Measurements from ENCODE around the gene TEKT3.

The TEKT3 gene

DNA sequence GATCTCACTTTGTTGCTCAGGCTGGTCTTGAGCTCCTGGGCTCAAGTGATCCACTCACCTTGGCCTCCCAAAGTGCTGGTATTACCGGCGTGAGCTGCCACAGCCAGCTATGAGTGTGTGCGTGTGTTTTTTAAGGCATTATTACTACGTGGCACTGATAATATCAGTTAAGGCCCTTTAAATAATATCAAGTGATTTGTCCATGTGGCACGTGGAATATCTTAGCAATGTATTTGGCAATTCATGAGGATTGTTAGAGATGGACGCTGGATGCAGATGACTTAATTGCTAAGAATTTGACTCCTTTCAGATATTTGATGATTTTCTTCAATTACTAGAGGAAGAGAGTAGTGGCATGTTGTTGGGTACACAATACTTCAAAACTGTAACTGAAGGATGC lies 50.8 kb downstream of the TEKT3 start:
- DNase-seq = no peak

DNA sequence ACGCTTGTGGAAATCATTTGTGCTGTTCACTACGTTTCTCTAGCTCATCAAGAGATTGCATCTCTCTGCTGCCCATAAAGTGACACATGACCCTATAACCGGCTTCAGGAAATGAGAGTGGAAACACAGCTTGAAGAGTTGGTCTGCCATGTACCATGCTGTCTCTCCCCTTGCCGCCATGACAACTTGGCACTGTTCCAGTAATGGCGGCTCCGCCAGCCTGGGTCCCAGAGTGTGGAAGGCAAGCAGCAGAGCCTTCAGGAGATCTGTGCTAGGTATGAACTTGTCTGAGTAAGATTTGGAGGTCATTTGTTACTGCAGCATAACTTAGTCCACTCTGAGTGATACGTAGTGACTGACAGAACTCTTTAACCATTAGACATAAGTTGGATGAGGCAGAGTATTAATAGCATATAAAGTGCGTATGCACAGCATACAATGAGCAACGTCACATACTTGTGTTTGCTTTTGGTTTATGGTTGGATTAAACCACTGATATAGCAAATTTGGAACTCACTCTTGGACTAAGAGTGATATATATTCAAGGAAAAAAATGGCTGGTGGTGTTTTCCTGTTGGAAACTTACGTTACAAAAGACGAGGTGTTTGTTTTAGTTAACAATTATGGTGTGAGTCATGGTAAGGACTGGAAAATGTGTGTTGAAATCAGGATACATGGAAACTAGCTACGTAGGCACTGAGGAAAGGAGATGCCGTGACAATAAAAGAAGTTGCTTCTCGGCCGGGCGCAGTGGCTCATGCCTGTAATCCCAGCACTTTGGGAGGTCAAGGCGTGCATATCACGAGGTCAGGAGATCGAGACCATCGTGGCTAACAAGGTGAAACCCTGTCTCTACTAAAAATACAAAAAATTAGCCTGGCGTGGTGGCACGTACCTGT lies 51.9 kb downstream of the TEKT3 start:
- no peak for DNase-seq

DNA sequence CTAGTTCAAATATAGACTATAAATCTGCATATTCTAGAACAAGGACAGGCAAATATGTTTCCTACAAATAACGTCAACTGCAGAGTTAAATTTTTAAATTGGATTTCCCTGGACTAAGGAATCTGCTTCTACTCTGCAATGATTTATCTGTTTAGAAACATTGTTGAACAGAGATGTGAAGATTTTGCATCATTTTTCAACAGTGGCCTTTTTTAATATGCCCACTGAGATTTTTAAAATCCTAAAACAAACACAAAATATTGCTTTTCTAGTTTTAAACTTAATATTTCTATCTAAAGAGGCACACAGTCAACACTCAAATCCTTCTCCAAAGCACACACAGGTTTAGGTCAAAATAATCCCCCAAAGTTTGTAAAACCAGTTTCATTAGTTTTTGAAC lies 52.5 kb downstream of the TEKT3 start:
- DNase-seq = no peak

DNA sequence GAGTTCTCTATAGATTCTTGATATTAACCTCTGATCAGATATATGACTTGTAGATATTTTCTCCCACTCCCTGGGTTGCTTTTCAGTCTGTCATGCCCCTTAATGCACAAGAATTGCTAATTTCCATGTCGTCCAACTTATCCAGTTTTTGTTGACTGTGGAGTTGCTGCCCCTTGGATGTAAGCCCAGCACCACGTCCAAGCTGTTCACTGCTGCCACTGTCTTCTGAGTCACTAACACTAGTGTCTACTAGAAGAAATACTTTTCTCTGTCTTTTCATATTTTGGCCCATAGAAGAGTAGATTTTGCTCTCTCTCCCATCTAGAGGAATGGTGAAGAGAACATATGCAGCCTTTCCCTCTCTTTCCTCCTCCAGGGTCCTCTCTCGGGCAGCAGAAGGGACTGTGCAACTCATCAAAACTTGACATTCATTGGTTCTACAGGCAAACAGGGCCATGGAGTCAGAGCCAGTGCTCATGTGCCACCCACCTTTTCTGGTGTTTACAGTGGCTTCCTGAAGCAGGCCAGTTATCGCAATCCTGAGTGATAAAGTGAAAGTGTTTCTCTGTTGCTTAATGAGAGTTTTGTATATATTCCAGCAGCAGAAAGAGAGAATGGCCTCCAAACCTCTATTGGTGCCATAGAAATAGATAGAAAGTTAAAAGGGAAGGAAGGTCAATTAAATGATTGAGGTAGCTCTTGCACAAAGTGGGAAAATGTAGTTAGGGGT lies 53.7 kb downstream of the TEKT3 start:
- DNase-seq = no peak

DNA sequence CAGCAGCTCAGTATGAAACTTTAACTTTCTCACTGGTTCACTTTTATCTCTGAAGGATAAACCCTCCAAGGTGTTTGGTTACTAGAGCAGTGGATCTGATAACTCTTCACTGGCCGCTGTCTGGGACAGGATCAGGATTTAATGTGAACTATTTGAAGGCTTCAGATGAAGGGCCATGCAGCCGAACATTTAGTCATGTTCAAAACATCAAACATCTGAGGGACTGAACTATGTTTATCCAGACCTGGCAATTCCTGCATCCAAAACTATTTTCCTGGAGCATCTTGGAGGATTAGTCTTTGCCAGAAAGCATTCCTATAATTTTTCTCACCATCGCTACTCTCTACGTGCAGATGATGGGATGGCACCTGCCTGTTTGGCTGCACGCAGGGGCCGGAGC lies 55.9 kb downstream of the TEKT3 start:
- DNase-seq = no peak

DNA sequence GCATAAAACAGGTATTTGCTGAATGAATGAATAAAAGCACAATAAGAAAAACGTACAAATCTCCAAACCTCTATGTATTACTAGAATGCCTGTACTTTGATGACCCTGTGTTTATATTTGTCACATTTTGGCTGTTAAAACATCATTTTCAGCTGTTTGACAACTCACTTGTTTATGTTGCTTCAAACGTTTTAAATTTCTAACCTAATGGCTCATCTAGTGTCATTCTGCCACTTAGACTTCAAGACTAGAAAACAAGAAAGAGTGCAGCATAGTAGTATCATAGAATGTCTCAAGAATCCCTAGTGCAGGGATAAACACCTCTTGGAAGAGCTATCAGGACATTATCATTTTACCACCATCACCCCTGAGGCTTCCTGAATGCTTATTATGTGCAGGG lies 56.9 kb downstream of the TEKT3 start:
- no peak for DNase-seq

DNA sequence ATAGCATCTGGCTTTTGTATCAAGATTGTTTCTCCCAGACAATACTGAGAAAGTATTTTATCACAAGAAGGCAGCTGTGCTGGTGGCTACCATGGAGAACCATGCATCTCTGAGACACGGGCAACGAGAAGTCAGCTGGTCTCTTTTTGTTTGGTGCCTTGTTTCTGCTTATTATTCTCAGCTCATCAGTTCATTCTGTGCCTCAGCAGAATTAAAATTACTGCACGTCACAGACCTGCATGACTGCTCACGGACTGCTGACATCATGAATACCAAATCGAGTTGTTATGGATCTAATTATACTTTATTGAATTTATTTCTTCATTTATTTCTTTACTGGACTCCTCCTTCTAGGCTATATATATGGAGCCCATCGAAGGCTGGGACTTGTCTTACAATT lies 57.3 kb downstream of the TEKT3 start:
- no peak for DNase-seq

DNA sequence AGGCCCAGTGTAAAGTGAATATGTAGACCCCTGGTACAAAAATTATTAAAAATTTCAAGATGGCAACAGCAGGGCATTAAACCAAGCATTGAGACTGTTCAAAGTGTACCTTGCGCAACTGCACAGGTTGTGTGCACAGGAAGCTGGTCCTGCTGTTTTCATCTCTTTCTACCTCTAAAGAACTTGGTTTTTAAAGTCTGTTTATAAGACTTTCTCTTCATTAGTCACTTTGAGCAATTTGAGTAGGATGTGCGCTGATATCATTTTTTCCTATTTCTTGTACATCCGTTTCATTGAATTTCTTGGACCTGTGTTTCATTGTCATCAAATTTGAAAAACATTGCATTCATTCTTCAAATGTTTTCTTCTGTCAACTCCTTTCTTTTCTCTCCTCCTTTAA lies 59.5 kb downstream of the TEKT3 start:
- DNase-seq = no peak

DNA sequence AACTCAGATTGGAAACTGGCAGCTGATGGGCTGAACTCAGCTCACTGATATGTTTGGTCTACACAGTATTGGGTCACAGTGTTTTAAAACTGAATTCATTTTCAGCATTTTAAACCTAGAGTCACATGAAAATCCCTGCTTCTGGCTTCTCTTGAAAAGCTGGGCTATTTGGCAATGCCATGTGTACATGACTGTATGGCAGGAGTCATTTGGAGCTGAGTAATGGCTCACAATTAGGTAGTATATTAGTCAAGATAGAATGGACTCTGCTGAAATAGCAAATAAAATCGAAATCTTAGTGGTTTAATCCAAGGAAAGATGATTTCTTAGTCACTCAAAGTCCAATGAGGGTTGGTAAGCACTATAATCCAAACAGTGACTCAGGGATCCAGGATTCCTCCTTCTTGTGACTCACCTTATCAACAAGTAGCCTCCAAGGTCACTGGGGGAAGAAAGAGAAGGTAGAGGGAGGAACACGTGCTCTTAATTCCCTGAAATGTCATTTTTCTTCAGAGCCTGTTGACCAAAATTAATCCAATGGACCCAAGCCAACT lies 62.4 kb downstream of the TEKT3 start:
- DNase-seq = no peak

DNA sequence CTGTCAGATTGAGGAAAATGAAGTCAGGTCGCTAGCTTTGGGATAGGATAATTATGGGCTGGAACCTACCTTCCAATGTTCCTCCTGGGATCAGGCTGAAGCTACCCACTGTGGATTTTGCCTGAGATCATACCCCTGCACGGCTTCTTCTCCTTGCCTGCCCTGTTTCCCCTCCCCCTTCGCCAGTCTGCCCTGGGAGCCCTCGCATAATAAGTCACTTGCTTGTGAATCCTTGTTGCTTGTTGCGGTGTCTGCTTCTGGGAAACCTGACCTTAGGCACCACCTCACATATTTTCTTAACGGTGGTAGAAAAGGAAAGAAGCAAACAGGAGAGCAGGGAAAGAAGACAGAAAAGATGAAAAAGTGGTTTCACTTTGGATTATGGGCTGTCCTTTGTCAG lies 63.0 kb downstream of the TEKT3 start:
- no peak for DNase-seq

DNA sequence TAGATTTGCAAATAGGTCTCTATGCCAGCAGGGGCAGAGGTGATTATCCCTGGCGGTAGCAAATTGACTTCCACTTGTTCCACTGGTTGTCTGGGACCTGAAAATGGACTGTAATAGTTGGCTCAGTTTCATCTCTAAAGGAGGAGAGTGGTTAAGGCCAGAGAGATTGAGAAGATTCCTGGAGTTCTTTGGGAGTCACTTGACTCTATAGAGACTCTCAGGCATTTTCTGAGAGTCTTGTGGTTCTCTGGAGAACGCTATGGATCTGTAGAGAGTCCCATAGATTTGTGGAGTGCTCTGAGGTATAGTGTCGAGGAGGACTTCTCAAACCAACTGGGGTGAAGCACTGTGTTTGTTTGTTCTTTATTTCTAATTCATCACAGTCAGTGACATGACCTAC lies 67.4 kb downstream of the TEKT3 start:
- DNase-seq = no peak

DNA sequence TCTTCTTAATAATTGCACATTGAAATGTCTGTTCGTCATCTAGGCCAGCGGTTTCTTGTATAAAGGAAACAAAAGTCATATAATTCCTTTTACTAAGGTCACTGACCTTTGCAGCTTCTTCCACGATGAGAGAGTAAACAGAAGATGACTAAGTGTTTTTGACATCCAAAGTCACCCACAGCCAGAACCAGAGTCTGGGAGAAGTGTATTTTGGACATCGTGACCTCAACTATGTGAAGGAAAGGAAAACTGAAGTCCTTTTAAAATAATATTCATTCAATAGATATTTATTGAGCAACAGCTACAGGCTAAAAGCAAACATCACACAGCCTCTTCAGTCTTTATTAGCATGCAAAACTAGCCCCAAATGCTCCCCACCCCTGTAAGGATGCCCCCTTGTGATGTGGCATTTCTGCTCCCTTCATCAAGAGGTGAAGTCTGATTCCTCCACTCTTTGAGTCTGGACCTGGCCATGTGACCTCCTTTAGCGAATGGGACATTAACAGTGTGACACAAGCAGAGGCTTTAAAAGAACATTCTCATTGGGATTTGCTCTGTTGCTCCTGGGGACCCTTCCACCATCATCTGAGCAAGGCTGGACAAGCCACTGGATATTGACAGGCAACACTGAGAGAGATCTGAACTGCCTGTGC lies 68.1 kb downstream of the TEKT3 start:
- no peak for DNase-seq

DNA sequence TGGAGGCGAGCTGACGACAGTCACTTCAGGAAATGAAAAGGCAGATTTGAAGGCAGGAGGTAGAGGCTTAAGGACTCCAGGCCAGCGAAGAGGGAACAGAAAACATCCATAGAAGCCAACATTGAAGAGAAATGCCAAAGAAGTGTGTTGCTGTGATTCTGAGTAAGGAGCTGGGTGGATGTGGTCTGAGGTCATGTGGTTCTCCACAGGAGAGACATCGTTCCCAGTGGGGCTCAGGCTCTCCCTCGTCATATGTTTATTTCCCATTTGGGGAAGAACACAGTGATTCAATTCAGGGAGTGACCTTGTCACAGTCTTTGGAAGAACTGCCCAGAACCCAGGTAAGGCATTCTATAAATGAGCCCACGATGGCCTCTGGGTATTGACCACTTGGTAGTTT lies 69.7 kb downstream of the TEKT3 start:
- no peak for DNase-seq

DNA sequence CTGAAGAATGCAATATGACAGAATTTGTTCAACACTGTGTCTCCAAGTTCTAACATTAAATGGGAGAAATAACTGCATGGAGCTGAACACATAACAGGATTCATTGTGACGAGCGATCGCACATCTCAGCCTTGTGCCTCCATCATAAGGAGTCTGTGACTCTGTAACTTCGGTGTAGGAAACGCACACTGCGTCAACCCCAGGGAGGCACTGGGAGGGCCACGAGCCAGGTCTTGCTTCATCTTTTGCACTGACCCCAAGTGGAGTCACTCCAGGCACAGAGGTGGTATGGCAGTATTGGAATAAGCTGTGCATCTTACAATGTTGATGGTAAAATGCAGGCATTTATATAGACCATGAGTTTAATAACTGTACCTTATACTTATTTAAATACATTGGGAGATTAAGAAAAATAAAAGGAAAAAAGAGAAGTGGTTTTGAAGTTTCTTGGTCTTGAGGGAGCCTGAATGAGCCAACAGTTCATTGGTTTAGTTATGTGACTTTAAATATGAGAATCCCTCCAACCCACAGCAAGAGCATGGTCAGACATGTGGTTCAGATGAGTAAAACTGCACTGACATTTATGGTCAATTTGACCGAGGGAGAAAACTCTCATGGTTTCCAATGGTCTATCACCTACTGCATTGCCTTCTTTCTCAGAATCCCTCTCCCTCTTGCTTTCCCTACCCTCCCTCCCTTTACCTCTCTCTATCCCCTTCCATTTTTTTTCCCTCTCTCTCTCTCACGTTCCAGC lies 70.6 kb downstream of the TEKT3 start:
- no peak for DNase-seq

DNA sequence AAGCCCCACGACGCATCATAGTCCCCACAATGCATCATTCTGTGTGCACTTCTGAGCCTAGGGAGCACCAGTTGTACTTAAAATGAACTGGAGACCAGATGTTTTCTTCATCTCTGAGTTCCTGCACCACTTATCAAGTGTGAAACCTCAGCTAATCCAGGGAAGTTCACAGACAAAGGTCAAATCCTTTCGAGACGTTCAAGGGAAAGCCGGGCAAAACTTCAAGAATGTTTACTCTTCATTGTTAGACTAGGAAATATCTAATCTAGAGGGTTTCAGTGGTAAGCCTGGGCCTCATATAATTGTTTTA lies 71.7 kb downstream of the TEKT3 start:
- DNase-seq = no peak

DNA sequence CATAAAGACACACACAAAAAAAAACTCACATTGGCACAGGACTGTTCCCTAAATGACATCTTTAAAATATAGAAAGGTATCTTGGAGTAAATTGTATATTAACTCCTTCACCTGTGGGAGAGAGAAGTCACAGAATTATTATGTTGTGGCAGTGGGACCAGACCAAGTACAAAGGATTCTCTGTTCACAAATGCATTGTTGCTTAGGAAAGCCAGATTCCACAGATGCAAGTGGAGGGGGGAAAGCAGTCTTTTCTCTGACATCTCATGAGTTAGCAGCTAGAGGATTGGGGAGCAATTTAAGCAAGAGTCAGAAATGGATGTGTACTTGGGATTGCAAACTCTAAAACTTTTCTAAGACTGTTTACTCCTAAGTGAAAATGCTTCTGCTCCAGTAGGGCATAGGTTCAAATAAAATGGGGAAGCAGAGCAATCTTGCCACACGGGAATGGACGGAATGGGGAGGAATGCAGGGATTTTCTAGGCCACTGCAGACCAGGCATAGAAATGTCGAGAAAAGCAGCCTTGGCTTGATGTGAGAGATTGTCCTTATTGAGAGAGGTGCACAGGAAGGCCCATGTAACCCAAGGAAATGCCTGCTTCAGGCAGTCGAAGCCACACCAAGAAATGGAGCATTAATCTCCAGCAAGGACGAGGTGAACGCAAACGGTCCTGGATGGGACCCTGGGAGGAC lies 72.2 kb downstream of the TEKT3 start:
- DNase-seq = no peak

DNA sequence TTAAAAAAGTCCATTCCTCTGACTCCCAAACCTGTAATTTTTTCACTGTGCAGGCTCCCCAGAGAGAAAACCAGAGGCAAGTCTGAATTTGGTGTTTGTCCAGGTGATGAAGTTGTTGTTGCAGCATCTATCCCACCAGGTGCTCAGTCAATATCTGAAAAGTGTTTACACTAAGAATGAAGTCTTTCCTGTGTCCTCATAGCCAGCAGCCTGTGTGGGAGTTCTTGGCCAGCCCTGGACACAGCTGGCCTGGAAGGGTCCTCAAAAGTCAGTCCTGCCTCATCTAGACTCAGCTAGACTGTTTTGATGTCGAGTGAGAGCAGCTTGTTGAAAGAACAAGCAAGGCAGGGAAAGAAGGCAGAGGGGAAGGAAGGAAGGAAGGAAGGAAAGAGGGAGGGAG lies 72.9 kb downstream of the TEKT3 start:
- DNase-seq = no peak

DNA sequence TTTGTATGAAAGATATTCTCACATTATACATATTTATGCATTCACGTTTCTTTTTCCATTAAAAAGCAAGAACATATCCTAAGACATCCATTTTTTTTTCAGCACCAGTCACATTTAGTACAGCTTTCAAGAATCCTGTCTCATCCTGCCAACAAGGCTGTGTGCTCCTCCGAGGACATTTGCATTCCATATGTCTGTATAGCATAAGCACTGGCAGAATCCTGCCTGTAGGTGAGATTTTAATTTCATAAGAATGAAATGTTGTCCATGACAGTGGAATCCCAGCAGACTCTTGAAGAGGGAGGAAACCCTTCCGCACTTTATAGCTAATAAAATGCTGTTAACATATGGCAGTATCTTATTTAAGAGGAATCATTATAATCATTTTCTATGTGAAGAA lies 73.4 kb downstream of the TEKT3 start:
- DNase-seq = no peak

DNA sequence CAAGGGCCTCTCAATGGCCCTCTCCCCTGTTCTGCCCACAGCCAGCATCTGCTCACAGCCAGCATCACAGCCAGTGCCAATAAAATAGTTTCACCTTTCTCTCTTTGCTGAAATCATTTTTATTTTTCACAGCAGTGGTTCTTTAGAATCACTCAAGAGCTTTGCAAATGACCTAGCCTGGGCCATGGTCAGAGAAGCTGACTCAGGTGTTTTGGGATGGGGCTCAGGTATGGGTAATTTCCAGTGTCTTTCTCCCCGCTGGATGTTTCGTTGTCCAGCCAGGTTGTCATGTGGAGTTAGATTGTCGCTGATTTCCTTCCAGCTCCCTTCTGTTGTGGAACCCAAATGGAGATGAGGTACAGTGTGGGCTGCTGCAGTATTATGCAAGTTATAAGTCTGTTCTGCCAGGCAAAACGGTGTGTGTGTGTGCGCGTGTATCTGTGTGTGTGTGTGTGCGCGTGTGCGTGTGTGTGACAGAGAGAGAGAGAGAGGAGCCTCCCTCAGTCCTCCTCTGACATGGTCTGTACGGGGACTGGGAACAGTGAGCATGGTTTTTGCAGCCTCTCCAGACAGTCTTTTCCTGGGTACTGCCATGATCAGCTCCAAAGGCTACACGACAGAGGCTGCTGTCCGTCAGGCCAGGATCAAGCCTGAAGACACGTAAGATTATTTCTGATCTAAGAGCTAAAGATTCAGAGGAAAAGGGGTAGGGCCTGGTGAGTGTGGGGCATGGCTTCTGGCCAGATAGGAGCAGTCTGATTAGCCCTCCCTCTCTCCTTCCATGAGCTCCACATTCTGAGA lies 74.9 kb downstream of the TEKT3 start:
- DNase-seq = no peak

DNA sequence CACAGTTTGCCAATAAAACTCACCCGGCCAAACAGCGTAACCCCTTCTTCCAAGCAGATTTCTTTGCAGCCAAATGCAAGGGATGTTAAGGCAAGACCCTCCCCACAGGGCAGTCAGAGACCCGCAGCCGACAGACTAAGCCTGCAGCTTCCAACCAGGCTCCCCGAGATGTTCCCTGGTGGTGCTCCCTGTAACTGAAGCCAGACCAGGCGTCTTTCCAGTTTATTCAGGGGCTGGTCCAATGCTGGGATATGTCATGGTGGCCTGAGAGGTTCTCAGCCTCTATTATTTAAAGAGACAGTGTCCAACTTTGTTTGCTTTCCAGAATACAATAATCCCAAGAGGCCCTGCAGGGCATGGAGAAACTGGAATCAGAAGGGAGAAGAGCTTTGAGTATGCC lies 76.3 kb downstream of the TEKT3 start, which contains the start of gene PMP22:
TSS of gene PMP22 (minus strand) at position 196 of the 400 bp plus-strand sequence. CDS start 4,599 bp downstream, outside the sequence.
- DNase-seq = no peak

DNA sequence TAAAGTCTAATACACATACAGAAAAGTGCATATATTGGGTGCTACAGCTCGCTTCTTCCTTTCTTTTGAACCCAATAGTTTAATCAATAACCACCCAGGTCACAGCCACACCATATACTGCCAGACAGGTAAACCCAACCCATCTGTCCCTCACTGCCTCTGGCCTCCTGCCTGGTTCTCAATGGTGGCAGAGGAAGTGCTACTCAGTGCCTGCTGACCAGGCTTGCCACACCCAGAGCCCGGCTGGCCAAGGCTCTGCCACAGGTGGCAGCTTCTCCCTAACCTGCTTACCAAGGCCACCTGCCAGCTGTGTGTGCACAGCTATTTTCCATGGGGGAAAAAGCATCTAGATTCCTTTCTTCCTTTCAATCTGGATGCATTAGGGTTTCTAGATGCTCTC lies 76.9 kb downstream of the TEKT3 start:
- no peak for DNase-seq

Data from stimulated activated CD4-positive, alpha-beta T cell treated with anti-CD3 and anti-CD28 coated beads, Interleukin-2, amount 100 ng/mL, for 48 hours (primary cell).